GM18870 (cell line): ENCODE measurements around the gene MARK2.
"Not testable (repeated sequence)": the region's sequence is repeated elsewhere in the genome, so short reads cannot be mapped to it uniquely, and the experiment has no call there.

Experiments
- ATAC-seq: cut with Tn5 transposase; IDR thresholded peaks from one replicate; pipeline ENCODE4 v1.9.1; 2021; ENCODE audit warnings: moderate library complexity; ENCODE audit not compliant: unreplicated experiment

MARK2 gene

DNA sequence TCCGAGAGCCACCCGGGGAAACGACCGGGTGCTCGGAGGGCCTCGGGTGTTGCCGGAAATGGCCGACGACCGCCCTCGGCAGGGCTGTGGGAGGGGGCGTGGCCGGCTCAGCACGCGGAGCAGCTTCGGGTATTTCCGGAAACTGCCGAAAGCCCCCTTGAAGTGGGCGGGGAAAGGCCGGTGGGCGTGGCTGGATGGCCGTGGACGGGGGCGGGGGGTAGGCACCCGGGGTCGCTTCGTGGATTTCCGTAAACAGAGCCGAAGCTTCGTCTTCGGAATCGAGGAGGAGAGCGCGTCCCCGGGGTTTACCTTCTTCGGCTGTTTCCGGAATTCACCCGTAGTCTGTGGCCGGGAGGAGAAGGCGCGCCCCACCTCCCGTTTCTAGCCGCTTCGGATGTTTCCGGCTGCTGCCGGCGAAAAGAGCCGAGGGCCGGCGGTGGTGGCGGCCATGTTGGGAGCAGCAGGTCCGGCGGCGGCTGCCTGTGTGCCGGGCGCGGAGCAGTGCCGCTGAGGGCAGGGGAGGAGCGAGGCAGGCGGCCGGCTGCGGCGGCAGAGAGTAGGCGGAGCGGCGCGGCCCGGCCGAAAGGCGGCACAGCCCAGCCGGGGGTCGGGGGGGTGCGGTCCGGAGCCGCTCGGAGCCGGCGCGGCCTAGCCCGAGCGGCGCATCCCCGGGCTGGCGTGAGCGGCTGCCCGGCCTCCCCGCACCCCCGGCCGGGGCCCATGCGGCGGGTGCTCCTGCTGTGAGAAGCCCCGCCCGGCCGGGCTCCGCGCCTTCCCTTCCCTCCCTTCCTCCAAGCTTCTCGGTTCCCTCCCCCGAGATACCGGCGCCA is at the start of gene MARK2:
TSS of gene MARK2 (plus strand) at position 433 of the 830 bp plus-strand sequence. CDS start at position 830, 397 bp downstream.
- ATAC-seq = peak; percentile 64

DNA sequence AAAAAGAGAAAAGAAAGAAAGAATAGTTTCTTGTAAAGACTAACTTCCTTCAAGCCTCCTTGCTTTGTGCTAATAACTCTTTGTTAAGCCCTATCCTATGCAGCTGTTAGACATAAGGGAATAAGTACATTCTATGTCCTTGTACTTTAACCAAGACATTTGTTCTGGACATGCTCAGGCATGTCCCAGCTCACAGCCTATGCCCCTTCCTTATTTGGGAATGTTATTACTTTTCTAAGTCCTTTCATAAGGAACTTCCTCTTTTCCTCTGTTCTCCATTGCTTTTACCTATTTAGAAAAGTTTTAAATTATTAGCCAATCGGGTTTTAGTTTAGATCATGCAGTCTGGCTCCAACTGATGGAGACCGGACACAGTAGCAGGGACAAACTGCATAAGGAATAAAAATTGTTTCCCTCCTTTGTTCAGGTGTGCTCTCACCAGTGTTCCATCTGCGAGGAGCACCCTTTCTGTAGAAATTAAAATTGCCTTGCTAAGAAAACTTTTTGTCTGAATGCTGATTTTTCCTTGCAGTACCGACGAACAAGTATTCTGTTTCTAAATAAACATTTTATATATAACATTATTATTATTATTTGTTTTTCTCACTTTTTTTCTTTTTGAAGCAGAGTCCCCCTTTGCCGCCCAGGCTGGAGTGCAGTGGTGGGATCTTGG is 47.3 kb upstream of the MARK2 start:
- ATAC-seq = no peak

DNA sequence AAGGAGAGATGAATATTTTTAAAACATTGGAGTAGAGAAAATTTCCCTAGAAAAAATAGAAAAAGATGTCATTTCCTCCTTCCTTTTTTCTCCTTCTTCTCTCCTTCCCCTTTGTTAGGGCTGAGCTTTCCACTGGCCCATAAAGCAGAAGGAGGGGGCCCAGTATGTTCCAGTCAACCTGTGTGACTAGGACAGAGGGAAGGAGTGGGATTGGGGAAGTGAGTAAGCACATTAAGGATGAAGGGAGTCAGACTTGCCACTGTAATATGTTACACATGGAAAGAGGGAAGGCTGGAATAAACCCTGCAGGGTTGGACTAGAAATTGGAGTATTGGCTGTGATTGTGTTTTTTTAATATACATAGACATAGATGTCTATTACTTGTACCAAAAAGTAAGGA is 45.7 kb upstream of the MARK2 start:
- no peak for ATAC-seq

DNA sequence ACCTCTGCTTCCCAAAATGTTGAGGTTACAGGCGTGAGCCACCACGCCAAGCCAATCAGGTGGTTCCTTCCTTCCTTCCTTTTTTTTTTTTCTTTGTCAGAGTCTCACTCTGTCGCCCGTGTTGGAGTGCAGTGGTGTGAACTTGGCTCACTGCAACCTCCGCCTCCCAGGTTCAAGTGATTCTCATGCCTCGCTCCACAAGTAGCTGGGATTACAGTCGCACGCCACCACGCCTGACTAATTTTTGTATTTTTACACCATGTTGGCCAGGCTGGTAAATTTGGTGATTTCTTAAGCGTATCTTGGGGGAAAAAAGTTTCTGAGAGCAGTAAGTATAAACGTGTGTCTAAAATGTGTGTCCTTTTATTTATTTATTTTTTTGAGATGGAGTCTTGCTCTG is 43.8 kb upstream of the MARK2 start:
- ATAC-seq = no peak

DNA sequence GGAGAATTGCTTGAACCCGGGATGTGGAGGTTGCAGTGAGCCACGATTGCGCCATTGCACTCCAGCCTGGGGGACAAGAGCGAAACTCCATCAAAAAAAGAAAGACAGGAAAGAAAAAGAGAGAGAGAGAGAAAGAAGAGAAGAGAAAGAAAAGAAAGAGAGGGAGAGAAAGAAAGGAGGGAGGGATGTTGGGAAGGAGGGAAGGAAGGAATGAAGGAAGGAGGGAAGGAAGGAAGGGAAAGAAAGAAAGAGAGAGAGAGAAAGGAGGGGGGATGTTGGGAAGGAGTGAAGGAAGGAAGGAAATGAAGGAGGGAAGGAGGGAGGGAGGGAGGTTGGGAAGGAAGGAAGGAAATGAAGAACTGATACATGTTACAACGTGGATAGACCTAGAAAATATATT is 38.0 kb upstream of the MARK2 start:
- ATAC-seq = no peak

DNA sequence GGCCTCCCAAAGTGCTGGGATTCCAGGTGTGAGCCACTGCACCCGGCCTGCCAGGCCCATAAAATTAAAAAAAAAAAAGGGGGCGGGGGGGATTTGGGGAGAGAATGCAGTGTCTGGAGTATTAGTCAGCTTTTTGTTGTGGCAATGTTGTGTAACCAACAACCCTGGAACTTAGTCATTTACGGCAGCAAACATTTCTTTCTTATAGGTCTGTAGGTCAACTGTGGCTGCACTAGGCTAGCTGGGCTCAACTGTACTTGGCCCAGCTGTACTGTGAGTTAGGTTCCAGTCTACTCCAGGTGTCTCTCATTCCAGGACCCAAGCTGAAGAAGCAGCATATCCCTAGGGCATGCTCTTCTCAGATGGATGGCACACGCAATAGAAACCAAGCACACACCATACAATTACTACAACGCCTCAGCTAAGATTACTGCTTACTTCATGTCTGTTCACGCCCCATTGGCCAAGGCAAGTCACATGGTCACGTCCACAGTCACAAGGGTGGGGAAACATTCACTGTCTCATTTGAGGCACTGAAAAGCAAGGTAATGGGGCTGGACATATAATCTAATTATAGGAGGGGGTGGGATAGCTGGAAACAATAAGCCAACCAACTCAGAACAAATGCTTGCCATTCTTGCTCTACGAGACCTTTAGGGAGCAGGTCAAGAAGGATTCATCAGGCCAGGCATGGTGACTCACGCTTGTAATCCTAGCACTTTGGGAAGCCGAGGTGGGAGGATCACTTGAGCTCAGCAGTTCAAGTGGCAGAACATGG is 36.1 kb upstream of the MARK2 start:
- no peak for ATAC-seq

DNA sequence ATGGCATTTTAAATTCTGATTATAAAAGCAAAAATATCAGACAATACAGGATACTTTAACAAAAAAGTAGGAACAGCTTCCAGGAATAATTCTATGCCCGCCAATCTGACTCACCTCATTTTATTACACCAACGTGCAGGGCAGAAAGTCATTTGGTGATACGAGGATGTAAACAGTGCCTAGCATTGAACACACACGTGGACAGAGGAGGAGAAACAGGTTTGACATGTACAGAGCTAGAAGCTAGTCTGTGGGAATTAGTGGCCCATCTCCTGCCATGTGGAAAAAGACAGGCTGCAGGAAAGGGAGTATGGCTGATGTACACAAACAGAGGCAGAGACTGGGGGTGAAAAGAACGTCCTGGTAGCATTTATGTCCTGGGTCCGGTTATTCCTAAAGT is 34.7 kb upstream of the MARK2 start:
- no peak for ATAC-seq

DNA sequence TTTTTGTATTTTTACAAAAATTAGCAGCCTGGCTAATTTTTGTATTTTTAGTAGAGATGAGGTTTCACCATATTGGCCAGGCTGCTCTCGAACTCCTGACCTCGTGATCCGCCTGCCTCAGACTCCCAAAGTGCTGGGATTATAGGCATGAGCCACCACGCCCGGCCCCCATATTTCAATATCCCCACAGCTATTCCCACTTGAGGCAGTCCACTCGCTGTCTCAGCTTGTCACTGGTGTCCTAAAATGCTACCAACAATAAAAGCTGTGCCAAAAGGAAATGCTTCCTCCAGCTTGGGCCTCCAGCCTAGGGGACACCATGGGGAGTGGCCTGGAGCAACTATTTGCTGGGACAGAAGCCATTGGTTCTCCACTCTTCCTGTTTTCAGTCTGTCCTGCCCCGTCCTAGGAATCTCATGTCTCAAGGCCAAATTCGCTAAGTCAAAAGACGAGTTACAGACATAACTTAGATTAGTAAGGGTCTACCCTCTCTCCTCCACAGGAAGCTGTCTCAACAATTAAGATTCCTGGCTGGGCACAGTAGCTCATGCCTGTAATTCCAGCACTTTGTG is 33.0 kb upstream of the MARK2 start:
- ATAC-seq = no peak

DNA sequence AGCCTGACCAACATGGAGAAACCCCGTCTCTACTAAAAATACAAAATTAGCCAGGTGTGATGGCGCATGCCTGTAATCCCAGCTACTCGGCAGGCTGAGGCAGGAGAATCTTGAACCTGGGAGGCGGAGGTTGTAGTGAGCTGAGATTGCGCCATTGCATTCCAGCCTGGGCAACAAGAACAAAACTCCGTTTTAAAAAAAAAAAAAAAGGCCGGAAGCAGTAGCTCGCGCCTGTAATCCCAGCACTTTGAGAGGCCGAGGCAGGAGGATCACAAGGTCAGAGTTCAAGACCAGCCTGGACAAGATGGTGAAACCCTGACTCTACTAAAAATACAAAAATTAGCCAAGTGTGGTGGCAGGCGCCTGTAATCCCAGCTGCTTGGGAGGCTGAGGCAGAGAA is 28.5 kb upstream of the MARK2 start:
- ATAC-seq = not testable (repeated sequence)

DNA sequence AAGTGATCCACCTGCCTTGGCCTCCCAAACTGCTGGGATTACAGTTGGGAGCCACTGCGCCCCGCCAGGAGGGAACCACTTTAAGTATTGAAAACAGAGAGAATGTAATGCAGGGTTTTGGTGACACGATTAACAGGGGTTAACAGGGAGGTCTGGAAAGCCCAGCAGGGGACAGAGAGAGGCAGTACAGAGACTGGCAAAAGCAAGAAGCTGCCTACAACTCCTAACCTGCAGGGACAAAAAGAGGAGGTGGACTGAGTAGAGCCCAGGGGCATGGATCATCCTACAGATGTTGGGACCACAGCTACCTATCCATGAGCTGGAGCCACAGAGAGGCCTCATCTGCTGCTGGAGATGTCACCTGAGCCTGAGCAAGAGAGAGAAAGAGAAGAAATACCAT is 27.4 kb upstream of the MARK2 start:
- ATAC-seq = no peak

DNA sequence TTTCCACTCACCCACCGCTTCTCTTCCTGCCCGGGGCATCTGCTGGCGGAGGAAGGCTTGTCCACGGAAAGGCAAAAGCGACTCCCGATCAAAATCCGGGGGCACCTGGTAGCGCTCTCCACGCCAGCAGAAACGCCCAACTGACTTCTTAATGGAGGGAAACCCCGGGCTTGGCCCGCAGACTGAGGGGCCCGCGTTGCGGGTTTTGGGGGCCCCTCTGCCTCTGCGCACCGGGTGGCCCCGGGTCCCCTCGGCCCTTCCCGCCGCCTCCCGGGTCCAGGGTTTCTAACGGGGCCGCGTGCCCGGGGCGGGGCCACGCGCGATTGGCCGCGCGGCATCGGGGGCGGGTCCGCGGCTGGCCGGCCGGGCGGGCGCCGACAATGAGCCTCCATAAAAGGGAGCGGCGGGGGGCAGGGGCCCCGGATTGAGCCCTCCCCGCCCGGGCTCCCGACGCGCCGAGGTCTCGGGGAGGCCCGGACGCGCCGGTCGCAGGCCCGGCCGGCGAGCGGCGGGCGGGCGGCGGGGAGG is 25.8 kb upstream of the MARK2 start, which contains the start of gene SPINDOC:
TSS of gene SPINDOC (plus strand) at position 422 of the 528 bp plus-strand sequence. CDS start 231 bp downstream, outside the sequence.
- no peak for ATAC-seq

DNA sequence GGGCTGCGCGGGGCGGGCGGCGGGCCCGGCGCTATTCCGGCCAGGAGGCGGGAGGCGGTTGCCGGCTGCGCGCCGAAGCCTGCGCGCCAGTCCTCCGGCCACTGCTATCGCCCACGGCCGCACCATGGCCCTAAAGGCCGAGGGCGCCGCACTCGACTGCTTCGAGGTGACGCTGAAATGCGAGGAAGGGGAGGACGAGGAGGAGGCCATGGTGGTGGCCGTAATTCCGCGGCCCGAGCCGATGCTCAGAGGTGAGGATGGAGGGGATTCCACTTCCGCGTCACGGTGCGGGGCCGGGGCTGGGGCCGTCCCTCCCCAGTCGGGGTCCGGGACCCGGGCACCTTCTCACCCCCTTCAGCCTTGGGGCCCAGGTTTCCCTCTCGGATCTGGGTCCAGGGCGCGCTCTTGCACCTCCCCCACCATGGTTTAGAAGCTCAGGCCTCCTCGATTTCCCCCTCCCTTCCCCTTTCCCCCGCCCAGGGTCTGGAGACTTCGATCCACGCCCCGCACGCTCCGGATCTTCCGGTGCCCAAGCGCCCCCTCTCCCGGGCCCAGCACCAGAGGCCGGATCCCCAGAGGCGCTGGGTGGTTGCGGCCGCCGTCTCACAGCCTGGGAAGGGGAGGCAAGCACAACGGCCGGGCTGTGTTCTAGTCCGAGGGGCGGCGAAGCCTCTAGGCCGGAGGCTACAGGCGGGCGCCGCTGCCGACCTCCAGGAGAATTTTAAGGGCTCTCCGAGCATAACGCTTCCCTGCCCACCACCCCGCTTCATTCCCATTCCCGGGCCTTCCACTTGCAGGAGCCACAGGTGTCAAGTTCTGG is 25.1 kb upstream of the MARK2 start:
- no peak for ATAC-seq

DNA sequence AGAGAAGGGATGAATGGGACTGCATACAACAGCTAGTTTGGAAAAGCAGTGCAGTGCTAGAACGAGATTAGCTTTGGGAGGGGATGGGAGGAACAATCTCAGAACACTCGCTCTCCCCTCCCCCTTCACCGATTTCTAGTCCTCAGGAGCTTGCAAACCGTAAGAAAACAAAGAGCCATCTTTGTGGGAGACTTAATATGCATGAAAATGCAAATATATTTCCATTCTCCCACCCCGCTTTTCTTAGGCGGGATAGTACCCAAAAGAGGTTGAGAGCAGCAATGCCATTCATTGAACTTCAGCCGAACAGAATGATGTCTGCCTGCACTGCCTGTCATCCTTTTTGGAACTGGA is 24.6 kb upstream of the MARK2 start:
- ATAC-seq = no peak

DNA sequence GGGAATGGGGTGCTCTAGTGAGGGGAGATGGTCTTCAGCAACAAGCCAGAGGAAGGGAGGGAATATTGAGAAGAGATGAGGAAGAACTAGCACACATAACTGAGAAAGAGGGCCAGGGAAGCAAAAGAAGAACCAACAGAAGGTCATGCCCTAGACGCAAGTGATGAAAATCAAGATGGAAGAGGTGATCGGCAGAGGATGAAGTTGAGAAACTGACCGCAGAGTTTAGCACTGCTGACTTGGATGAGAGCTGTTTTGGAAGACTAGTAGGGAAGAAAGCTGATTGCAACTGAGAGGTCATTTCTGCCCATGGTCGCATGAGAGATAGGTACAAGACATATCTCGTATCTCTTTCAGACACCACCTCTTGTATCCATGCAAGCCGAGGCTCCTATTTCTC is 22.7 kb upstream of the MARK2 start:
- no peak for ATAC-seq

DNA sequence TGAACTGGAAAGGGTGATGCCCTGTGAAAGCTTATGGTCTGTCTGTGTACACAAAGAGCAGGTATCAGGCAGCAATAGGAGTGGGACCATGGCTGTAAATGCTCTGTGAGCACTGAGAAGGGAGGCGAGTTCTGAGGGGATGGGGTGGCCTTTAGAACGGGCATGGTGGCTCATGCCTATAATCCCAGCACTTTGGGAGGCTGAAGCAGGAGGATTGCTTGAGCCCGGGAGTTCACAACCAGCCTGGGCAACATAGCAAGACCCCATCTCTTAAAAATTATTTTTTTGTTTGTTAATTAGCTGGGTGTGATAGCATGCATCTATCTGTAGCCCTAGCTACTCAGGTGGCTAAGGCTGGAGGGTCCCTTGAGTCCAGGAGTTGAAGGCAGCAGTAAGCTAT is 22.2 kb upstream of the MARK2 start:
- ATAC-seq = no peak

DNA sequence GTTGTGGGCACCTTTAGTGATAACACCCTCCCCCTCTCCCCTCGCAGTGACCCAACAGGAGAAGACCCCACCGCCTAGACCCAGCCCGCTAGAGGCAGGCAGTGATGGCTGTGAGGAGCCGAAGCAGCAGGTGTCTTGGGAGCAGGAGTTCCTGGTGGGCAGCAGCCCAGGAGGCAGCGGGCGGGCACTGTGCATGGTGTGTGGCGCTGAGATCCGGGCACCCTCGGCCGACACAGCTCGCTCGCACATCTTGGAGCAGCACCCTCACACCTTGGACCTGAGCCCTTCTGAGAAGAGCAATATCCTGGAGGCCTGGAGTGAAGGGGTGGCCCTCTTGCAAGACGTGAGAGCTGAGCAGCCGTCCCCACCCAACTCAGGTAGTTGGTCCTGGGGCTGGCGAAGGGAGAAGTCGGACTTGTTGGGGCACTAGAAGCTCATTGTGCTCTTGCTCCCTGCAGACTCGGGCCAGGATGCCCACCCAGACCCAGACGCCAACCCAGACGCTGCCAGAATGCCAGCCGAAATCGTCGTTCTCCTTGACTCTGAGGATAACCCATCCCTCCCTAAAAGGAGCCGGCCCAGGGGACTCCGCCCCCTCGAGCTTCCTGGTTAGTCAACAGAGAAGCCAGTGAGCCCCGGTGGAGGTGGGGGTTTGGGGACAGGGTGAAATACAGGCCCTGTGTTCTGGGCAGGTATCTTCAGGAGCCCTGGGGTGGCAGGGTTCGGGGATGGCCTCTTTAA is 21.0 kb upstream of the MARK2 start:
- no peak for ATAC-seq

DNA sequence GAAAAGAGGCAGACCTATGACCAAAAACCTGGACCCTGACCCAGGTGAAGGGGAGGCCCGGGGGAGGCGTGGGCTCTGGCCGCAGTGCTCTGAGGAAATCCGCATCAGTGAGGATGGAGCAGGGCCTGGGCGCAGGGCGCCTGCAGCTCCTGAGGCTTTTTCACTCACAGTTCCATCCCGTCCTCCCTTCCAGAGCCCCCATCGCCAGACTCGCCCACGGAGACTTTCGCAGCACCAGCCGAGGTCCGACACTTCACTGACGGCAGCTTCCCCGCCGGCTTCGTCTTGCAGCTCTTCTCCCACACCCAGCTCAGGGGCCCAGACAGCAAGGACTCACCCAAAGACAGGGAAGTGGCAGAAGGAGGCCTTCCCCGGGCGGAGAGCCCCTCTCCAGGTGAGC is 20.3 kb upstream of the MARK2 start:
- no peak for ATAC-seq

DNA sequence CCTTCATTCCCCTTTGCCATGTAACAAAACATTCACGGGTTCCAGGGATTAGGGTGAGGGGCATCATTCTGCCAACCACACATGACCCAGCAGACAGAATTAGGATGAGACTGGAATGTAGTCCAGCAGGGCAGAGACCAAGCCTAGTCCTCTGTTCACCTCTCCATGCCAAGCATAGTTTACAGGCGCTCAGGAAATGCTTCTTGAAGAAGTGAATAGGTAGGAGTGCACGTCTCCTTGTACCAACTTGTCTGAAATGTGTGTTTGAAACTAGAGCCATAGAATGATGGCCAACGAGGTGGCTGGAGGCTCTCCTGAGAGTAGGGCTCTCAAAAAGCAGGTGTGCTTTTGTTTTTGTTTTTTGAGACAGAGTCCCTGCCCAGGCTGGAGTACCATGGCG is 17.5 kb upstream of the MARK2 start:
- ATAC-seq = no peak

DNA sequence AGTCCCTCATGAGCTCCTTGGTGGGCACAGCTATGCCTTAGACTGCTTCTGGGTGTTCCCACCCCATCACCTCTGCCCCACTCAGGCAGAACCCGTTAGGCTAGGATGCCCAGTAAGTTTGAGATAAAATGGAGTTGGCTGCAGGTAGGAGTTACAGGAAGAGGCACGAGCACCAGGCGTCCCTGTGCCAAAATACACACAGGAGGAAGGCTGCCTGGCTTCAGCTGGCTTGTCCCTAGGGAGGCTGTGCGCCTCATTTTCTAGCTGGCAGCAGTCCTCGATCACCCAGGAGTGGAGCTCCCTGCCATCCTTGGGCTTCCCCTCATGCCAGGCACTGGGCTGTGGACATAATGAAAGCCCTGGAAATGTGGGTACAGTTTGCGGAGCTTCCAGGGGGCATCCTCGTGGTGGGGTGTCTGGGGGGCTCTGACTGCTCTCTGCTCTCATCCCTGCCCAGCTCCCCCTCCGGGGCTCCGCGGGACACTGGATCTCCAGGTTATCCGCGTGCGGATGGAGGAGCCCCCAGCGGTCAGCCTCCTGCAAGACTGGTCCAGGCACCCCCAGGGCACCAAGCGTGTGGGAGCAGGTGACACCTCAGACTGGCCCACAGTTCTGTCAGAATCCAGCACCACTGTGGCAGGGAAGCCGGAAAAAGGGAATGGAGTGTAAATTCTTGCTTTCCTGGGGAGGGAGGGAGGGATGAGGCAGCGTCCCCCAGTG is 12.3 kb upstream of the MARK2 start:
- ATAC-seq = no peak
